HG02763 (cell line): ENCODE results near the gene IQCC.
"Not testable (repeated sequence)": the region's sequence is repeated elsewhere in the genome, so short reads cannot be mapped to it uniquely, and the experiment has no call there.

ENCODE experiments used
- ATAC-seq: cut with Tn5 transposase; IDR thresholded peaks from one replicate; pipeline ENCODE4 v1.9.1; 2021; ENCODE audit warnings: mild to moderate bottlenecking, moderate library complexity; ENCODE audit not compliant: unreplicated experiment

Gene IQCC

DNA sequence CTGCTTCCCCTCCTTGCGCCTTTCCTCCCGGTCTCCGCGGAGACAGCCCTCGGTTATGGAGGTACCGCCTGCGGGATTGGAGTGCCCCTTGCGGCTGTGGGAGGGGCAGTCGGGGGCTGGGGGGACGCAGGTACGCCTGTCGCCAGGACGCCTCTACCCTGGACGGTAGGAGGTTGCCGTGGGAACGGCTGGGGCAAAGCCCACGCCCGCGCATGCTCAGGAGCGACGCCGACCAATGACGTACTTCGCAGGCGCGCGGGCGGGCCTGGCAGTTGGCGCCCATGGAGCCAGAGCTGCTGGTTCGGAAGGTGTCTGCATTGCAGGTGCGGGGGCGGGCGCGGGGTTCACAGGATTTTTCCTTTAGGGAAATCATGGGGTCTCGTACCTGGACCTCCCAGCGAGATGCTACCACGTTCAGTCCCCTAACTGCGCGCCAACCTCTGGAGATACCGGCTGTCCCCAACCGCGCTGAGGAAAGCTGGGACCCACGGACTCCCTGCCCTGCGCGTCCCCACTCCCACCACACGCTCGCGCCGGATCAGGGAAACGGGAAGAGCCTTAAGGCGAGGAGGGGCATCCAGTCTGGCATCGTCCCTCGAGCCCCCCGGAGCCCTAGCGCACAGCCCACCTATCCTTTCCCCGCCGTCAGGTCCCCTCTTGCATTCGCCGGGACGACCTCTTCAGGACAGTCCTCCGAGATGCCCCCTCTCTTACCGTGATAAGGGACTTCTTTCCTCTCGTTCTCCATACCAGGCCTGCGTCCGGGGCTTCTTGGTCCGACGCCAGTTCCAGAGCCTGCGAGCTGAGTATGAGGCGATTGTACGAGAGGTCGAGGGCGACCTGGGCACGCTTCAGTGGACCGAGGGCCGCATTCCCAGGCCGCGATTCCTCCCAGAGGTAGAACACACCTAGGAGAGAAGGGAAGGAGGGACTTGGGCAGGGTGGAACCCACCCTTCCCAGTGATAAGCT lies at the start of gene IQCC:
TSS of gene IQCC (plus strand) at position 271 of the 970 bp plus-strand sequence. CDS start at position 282, 11 bp downstream.
- peak; percentile 56 for ATAC-seq

DNA sequence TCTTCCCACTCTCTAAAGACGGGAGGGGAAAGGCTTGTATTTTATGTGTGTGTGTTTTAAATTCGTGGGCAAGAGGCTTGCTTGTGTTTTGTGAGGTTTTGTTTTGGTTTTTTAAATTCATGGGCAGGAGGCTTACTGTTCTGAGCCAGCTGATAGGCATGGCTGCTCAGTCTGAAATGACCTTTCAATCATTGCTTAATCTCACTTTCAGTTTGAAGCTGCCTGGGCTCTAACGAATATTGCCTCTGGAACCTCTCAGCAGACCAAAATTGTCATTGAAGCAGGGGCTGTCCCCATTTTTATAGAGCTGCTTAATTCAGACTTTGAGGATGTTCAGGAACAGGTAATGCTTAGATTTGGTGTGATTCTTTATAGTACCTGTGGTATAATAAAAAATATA lies 46.3 kb upstream of the IQCC start:
- no peak for ATAC-seq

DNA sequence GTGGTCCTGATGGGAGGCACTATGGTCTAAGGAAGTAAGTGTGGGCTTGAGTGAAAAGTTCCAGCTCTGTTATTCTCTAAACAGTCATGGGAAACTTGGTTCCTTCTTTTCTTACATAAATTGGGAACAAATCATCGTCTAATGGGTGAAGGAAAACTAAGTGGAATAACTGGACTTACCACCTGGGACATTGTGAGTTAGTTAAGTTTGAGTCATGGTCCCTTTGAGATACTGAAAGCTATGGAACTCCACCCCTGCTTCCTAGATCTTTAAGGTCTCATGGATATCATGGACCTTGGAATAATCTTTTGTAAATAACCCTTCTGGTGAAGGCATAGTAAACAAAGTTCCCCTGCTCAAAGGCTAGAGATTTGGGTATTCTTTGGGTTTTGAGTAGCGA lies 42.1 kb upstream of the IQCC start:
- ATAC-seq, result no peak

DNA sequence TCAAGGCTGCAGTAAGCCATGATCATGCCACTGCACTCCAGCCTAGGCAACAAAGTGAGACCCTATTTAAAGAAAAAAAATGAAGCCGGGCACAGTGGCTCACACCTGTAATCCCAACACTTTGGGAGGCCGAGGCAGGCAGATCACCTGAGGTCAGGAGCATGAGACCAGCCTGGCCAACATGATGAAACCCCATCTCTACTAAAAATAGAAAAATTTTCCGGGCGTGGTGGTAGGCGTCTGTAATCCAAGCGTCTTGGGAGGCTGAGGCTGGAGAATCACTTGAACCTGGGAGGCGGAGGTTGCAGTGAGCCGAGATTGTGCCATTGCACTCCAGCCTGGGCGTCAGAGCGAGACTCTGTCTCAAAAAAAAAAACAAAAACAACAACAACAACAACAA lies 39.8 kb upstream of the IQCC start:
- ATAC-seq, result not testable (repeated sequence)

DNA sequence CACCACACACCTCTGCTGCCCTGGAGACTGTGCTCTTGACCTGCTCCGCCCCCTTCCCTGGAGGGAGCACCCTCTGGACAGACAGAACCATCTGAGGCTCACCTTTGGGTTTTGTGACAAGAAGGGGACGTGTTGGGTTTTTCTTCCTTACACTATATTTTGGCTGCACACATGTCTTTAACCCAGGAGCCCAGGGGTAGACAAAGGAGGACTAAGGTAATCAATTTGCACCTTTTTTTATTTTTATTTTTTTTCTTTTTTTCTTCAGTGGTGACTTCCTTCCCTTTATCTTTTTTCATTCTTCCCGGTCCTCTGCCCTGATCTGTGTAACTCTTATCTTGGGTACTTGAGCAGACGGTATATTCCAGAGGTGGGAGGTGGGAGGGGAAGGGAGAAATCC lies 34.5 kb upstream of the IQCC start:
- ATAC-seq, result no peak

DNA sequence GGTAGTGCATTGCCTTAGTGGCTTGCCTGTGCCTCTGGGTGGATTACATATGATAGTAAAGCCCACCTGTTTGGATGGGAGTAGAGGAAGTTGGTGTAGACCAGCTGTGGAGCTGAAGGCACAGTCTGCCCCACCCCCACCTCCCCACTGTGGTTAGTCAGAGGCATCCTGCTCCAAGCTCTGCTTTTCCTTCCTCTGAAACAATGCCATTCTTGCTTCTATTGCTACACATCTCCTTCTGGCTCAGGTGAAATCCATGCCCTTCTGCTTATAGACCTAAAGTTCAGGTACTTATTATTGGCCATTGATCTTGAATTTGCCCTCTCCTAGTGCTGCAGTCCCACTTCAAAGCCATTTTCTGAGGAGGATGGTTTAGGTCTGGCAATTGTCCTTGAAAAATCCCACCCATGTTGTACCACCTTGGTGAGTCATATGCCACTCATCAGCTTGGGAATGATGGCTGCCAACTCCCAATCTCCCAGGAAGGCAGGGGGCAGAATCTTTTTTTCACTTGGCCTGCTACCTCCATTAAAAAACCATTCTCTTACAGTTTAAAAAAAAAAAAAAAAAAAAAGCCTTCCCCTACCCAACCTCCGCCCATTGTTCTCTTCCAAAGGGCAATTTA lies 32.7 kb upstream of the IQCC start:
- no peak for ATAC-seq

DNA sequence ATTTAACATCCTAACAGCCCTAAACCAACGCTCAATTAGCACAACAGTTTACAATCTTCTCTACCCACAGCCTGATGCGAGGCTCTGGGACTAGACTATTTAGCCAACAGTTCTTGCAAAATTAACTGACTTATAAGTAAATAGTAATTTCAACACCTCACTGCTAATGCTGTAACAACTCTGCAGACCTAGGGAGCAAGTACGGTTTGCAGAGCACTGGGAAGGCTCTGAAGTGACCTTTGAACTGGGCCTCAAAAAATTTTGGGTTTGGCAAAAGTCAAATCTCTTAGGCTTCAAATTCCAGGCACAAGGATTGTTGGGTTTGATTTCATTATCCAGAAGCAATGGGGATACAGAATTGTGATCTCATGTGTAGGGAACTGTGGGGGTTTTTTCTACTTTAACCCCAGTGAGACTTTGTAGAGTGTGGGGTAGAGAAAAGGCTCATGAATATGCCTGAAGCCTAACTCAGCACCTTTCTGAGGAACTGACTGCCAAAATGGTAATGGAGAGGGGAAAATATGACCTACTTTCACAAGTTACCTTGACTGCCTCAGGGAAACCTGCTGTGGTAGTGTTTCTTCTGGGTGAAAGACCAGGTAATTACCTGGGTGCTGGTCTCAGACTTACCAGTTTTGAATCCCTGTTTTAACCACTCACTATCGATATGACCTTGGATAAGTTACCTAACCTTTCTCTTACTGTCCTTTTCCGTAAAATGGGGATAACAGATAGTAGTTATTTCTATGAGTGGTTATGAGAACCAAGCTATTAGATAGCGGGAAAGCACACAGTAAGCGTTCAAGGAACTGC lies 26.9 kb upstream of the IQCC start:
- ATAC-seq, result no peak

DNA sequence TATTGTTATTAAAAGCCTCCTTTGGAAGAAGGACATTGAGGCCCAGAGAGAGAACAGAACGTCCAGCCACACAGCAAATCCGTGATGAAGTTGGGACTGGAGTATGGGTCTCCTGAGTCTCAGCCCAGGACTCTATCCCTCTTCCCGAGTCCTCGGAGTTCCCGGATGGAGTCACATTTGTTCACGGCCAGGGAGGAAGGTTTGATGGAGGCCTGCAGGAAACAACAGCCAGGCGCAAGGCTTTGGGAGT lies 26.4 kb upstream of the IQCC start:
- no peak for ATAC-seq

DNA sequence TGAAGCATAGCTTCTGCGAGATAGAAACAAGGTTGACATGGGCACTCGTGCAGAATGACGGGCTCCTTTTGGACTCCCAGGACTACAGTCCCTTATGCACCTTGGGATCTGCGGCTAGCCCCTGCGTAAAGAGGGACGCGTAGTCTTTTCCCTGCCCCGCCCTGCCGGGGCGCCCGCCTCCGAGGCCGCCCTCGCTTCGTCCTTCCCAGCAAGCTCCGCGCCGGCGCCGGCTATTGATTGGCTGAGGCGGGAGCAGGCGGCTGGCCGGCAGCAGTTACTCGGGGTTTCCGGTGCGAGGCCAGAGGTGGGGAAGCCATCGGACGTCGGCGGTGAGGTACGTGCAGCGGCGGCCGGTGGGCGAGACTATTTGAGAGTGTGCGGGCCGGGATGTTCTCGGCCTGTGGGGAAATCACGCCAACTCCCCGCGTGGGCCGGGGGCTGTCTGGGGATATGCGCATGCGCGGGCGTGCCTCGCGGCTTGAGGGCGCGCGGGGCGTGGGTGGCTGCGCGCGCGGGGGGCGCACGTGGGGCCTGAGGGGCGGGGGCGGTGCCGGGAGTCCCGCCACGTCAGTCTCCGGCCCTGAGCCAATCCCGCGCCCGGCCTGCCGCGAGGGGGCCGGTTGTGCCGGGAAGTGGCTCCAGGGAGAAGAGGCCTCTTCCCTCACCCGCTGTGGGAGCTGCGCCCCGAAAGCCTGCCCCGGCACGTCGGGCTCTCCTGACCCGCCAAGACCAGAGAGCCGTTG lies 25.9 kb upstream of the IQCC start, which contains the start of gene TXLNA:
TSS of gene TXLNA (plus strand) at position 233 of the 743 bp plus-strand sequence. CDS start 671 bp downstream, outside the sequence.
- peak; percentile 75 for ATAC-seq

DNA sequence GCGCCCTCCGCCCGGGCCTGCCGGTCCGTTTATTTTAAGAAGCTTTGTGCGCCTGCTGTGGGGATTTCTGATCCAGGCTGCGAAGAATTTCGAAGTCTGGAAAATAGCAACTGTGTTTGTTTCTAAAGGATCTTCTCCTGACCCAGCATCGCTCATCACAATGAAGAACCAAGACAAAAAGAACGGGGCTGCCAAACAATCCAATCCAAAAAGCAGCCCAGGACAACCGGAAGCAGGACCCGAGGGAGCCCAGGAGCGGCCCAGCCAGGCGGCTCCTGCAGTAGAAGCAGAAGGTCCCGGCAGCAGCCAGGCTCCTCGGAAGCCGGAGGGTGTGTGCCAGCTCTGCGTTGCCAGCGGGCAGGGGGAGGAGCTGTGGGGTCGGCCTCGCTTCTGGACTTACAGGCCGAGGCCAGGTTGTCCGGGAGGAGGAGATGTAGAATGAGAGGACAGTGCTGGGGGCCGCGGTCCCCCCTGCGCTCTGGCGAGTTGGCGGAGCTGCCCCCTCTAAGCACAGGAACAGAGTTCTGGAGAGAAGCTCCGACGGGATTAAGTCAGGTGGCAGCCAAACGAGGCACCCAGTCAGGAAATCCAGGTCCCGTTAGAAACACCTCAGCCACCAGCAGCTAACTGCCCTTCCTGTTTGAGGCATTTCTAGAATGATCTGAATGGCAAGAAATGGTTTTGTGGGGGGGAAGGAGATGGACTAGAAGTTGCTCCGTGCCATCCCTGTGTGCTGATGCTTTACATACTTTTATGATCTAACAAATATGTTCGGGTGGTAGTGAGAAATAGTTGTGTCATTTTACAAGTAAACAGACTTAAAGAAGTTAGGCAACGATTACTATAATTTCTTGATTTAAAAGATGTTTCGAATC lies 25.0 kb upstream of the IQCC start:
- no peak for ATAC-seq

DNA sequence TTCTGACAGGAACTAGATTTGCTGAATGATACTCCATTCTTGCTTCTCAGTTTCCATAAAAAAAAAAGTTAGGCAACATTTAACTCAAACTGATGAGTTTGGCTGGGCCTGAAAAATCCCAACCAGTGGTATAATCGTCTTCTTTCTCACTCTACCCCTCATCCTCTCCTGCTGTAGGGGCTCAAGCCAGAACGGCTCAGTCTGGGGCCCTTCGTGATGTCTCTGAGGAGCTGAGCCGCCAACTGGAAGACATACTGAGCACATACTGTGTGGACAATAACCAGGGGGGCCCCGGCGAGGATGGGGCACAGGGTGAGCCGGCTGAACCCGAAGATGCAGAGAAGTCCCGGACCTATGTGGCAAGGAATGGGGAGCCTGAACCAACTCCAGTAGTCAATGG lies 24.4 kb upstream of the IQCC start:
- no peak for ATAC-seq

DNA sequence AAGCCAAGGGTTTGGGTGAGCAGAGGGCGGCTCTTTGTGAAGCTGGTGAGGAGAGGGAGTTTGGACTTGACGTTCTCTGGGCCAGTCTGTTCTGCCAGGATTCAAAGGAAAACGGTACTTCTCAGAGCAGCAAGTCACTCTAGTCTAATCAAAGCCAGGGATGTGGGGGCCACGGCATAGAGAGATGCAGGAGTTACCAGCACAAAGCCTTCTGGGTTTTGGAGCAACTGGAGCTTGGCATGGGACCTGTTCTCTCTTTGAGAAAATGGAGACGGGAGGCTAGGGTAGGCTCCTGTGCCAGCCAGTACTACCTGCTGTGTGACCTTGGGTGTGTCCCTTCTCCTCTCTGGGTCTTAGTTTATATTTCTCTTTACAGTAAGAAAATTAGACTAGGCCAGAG lies 23.9 kb upstream of the IQCC start:
- ATAC-seq, result no peak

DNA sequence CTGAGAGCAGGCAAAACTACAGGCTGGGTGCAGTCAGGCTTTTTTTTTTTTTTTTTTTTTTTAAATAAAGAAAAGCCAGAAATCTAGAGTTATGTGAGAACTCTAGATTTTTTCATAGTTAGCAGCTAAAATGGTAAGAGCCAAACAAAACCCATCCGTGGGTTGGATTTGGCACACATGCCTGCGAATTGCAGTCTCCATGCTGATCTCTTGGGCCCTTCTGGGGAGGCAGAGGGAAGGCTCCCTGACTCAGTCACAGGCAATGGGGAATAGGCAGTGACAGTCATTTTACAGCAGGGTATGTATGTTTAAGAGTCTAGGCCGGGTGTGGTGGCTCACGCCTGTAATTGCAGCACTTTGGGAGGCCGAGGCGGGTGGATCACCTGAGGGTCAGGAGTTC lies 23.4 kb upstream of the IQCC start:
- ATAC-seq, result no peak

DNA sequence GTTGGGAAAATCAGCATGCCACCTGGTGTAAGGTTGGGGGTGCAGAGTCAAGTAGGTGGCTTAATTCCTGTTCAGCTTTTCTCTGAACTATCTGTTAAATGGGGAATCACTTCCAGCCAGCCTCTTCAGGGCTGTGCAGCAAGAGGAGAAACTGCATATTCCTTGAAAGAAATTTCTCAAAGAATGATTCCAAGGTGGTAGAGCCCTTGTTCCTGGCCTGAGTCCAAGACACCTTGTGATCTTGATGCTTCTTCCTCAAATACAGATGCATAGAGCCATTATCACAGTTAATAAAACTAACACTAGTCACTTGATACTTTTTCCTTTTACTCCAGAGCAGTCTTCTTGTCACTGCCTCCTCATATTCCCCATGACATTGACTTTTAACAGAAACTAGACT lies 20.8 kb upstream of the IQCC start:
- ATAC-seq, result no peak

DNA sequence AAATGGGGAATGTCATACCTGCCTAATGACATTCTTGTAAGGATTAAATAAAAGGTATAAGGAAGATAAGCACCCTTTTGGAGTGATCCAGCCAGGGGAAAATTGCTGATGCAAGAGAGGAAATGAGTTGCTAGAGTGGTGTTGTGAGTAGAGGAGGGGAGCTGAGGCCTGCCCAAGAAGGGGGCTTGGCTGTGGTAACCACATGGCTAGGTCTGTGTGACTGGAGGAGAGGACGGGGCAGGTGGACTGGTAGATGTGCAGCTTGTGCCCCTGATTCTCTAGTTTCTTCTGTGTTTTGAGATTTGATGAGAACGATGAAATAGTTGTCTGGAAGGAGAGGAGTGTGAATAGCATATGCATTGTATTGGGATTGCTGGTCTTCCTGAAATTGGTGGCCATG lies 19.4 kb upstream of the IQCC start:
- no peak for ATAC-seq

DNA sequence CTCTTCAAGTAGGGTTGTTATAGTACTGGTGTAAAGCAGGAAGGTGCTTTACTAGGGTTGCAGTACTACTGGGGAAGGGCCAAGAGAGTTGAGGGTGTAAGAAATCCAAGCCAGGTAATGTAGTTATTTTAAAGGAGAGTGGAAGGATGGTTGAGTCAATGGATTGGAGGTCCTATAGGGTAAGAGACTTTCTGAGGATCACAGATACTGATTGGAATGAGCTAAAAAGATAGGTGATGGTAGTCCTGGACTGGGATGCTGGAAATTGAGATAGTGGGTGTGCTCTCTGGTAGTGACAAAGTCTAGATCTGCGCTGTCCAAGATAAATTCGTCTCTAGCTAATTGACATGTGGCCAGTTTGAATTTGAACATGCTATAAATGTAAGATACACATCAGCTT lies 19.0 kb upstream of the IQCC start:
- ATAC-seq, result no peak

DNA sequence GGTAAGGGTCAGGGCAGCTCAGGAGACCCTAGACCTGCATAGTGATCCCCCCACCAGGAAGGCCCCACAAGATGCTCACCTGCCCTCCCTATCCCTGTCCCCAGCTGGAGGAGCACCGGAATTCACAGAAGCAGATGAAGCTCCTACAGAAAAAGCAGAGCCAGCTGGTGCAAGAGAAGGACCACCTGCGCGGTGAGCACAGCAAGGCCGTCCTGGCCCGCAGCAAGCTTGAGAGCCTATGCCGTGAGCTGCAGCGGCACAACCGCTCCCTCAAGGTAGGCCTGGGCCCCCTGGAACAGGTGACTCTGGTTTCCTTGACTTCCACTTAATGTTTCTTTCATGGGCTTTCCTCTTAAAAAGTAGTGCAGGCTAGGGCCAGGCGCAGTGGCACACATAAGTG lies 17.6 kb upstream of the IQCC start:
- ATAC-seq, result no peak

DNA sequence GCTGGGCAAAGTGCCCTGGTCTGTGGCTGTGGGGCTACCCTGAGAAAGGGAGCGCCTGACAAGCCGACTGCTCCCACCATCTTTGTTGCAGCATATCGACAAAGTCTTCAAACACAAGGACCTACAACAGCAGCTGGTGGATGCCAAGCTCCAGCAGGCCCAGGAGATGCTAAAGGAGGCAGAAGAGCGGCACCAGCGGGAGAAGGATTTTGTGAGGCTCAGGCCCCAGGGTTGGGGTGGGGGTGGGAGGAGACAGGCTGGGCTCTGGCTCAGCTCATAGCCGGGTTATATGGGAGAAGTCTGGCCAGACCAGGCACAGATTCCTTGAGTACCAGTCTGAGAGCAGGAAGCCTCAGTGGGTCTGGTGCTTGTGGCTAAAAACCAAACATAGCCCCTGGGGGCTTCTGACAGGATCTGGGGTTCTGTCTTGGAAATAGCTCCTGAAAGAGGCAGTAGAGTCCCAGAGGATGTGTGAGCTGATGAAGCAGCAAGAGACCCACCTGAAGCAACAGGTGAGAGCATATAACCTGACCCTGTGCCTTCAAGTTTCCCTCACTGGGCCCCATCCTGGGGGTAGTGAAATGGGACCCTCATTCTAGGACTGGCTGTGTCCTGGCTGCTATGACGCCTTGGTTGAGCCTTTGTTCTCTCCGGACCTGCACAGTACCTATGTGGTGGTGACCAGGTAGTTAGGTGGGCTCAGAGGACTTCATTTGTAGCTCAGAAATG lies 13.1 kb upstream of the IQCC start:
- no peak for ATAC-seq

DNA sequence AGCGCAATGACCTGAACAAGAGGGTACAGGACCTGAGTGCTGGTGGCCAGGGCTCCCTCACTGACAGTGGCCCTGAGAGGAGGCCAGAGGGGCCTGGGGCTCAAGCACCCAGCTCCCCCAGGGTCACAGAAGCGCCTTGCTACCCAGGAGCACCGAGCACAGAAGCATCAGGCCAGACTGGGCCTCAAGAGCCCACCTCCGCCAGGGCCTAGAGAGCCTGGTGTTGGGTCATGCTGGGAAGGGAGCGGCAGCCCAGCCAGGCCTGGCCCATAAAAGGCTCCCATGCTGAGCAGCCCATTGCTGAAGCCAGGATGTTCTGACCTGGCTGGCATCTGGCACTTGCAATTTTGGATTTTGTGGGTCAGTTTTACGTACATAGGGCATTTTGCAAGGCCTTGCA lies 10.5 kb upstream of the IQCC start:
- no peak for ATAC-seq
